ENCODE data around the gene MFNG.

DNA sequence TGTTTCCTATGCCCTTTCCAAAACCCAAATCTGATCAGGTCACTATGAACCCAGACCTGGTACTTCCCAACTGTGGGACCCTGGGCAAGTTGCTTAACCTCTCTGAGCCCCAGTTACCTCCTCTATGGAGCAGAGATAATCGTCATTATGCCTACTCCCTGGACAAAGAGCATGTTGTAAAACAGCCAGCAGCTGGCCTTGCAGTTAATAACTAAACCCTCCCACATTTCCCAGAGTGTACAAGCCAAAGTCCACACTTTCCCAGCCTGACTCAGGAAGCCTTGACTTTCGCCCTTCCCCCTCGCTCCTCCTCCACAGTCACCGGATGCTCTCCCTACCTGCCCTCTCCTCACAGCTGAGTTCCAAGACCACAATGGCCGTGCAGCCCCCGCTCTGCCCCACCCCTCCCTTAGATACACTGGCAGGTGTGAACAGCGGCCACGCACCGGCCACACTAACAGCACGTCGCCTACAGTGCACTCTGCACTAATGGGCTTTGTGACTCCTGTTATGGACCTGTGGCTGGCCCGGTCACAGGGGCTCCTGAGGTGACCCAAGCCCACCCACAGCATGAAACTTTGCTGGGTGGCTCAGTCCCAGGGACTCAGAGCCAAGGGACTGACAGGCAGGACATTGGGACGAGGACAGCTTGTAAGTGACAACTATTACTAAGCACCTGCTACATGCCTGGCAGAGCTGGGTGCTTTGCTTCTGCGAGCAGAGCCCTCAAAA is 15.6 kb upstream of the MFNG start:
- TF ChIP-seq, protein P1, sequence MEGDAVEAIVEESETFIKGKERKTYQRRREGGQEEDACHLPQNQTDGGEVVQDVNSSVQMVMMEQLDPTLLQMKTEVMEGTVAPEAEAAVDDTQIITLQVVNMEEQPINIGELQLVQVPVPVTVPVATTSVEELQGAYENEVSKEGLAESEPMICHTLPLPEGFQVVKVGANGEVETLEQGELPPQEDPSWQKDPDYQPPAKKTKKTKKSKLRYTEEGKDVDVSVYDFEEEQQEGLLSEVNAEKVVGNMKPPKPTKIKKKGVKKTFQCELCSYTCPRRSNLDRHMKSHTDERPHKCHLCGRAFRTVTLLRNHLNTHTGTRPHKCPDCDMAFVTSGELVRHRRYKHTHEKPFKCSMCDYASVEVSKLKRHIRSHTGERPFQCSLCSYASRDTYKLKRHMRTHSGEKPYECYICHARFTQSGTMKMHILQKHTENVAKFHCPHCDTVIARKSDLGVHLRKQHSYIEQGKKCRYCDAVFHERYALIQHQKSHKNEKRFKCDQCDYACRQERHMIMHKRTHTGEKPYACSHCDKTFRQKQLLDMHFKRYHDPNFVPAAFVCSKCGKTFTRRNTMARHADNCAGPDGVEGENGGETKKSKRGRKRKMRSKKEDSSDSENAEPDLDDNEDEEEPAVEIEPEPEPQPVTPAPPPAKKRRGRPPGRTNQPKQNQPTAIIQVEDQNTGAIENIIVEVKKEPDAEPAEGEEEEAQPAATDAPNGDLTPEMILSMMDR (IDR thresholded peaks at IDR 0.05; ENCODE audit: low read depth, low read length) = no peak
- TF ChIP-seq POLR2A (IDR thresholded peaks at IDR 0.05; ENCODE audit: extremely low read depth, insufficient read length) = no peak

Measured in NB4 (cell line).